Cardiac muscle cell (in vitro differentiated cells and primary cell): ENCODE data around the gene FPR2. TPM values are rescaled to one million over a fixed set of nuclear protein-coding genes. Genes with fewer than 3 reads are reported as not detected.

Source experiments
- DNase-seq, 2 donors: peaks; one replicate each; pipeline versions ENCODE4 v3.0.0 to v3.0.0-alpha.2; 2010 to 2017; ENCODE audit warnings: low read depth in 1 of 2, low spot score in 1 of 2
- H3K27ac ChIP-seq: fragments of 200-600 bp; sonication (generic); 2 replicates; pipeline ENCODE4 v1.5.1; 2016
- H3K27me3 ChIP-seq: fragments of 200-600 bp; sonication (generic); 2 replicates; pipeline ENCODE4 v1.6.0; 2016; ENCODE audit warnings: control low read depth
- H3K36me3 ChIP-seq: fragments of 200-600 bp; sonication (generic); 2 replicates; pipeline ENCODE4 v1.5.1; 2016; ENCODE audit warnings: control low read depth
- H3K4me1 ChIP-seq: fragments of 200-600 bp; sonication (generic); 2 replicates; pipeline ENCODE4 v1.8.1; 2017; ENCODE audit warnings: low read depth, mild to moderate bottlenecking, mixed run types
- H3K4me3 ChIP-seq: fragments of 200-600 bp; sonication (generic); 2 replicates; pipeline ENCODE4 v1.5.1; 2016; ENCODE audit warnings: mild to moderate bottlenecking
- H3K9me3 ChIP-seq: fragments of 200-600 bp; sonication (generic); 2 replicates; pipeline ENCODE4 v1.5.1; 2017; ENCODE audit warnings: low read depth, mild to moderate bottlenecking, control low read depth
- polyA plus RNA-seq: library from polyadenylated mRNA; unstranded; fragments of >200 nt; fragmentation: Nextera tagmentation; extraction: Ambion mirVana; gene quantifications from 2 replicates; pipeline ENCODE4 v1.2.1, GENCODE V29; 2016
- total RNA-seq: library from RNA; depleted of rRNA; stranded (reverse); fragments of >200 nt; gene quantifications from 2 replicates; pipeline ENCODE4 v1.2.3, GENCODE V29; 2016
- TF ChIP-seq, protein P1 (sequence below): IDR thresholded peaks from 2 replicates; pipeline ENCODE4 v1.5.1; 2012; ENCODE audit warnings: low read depth, mild to moderate bottlenecking, low read length

FPR2 gene
- total and polyA plus RNA-seq, 2 experiments from 2014 or later = not detected

DNA sequence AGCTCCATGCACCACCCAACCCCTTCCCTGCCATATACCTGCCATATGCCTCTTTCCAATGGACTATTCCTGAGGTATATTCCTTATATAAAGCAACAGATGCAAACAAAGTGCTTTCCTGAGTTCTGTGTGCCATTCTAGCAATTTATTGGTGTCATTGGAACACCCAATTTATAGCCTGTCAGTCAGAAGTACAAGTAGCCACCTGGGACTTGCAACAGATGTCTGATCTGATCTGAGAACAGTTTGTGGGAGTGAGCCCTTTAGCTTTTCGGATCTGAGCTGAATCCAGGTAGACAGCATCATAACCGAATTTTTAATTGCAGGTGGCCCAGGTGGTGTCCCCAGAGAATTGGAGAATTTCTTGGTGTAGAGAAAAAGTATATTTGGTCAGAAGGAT lies 33.0 kb downstream of the FPR2 start:
- Histone ChIP-seq H3K27me3 (no peaks in the 10 kb centered on the region), H3K36me3 (no peaks in the 10 kb centered on the region), H3K27ac (no peak overlapping the region), H3K9me3 (no peaks in the 10 kb centered on the region), H3K4me1 (no peaks in the 10 kb centered on the region), H3K4me3 (no peak overlapping the region)
- TF ChIP-seq, protein P1, sequence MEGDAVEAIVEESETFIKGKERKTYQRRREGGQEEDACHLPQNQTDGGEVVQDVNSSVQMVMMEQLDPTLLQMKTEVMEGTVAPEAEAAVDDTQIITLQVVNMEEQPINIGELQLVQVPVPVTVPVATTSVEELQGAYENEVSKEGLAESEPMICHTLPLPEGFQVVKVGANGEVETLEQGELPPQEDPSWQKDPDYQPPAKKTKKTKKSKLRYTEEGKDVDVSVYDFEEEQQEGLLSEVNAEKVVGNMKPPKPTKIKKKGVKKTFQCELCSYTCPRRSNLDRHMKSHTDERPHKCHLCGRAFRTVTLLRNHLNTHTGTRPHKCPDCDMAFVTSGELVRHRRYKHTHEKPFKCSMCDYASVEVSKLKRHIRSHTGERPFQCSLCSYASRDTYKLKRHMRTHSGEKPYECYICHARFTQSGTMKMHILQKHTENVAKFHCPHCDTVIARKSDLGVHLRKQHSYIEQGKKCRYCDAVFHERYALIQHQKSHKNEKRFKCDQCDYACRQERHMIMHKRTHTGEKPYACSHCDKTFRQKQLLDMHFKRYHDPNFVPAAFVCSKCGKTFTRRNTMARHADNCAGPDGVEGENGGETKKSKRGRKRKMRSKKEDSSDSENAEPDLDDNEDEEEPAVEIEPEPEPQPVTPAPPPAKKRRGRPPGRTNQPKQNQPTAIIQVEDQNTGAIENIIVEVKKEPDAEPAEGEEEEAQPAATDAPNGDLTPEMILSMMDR = no peak
- DNase-seq = no peak

DNA sequence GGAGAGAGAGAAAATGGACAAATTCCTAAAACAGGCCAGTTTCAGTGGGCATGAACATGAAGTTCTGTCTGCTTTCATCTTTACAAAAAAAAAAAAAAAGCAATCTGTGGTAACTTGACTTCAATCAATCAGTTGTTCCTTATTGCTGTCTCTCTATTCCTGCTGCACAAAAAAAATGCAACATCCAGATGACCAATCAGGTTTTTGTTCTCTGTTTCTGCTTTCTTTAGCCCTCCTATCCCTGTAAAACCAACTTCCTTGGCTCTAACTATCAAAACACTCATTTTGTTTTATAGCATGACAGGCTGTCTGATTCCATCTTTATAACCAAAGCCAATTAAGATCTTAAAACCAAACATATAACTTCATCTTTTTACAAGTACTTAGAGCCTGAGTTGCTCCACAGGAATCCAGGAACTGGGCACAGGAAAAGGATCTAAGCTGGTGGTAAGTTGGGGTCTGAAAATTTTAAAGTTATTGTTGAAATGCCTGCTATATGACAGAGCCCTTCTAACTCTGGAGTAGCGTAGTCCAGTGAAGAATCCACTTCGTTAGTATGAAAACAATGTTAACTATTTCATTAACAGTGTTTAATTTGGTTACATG lies 34.0 kb downstream of the FPR2 start, which contains the start of gene FPR3:
Gene FPR3 (plus strand): TSS at position 273 of the 606 bp plus-strand sequence. CDS start 28,592 bp downstream, outside the sequence.
- Histone ChIP-seq H3K9me3 (no peaks in the 10 kb centered on the region), H3K4me3 (no peak within 1 kb of the TSS), H3K27me3 (no peaks in the 10 kb centered on the region), H3K27ac (no peak within 1 kb of the TSS), H3K4me1 (no peaks in the 10 kb centered on the region), H3K36me3 (no peaks in the 10 kb centered on the region)
- TF ChIP-seq, protein P1 = no peak
- no peak for DNase-seq

DNA sequence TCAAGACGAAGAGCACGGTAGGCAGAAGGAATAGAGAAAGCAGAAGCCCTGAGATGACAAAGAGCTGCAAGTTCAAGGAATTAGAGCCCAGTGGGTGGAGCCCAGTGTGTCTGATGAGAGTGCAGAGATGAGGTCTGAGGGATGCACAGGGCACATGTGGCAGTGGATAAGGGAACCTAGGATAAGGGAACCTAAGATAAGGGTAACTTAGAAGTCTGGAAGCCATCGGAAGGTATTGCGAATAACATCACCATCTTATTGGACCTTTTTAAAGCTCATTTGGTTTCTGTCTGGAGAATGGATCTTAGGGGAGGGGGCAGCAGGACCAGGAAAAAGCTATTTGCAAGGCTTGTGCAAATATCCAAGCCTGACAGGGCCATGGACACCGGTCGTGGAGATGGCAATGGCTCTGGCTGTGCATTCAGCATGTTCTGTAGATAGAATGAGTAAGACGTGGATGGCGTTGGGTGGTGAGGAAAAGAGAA lies 35.3 kb downstream of the FPR2 start:
- Histone ChIP-seq H3K27ac (no peak overlapping the region), H3K4me1 (no peaks in the 10 kb centered on the region)
- TF ChIP-seq, protein P1 = no peak

DNA sequence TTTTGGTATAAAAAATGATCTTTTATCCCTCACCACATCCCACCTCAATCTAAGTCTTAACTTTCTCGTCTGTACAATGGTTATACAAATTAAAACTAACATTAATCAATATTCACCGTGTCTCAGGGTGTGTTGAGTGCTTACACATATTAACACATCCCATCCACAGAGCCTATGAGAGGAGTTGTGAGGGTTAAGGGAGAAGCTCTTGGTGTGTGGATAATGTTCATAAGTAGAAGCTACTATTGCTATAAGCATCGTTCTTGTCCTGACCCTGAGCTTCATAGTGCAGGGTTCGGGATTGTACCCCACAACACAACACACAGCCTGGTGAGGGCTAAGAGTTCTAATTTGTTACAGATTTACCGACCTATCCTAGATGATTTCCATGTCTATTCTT lies 36.5 kb downstream of the FPR2 start:
- H3K4me1 ChIP-seq = no peaks in the 10 kb centered on the region

More for the DNA sequence above, 35.3 kb downstream of the FPR2 start:
- no peaks in the 10 kb centered on the region for H3K36me3 ChIP-seq
- H3K27me3 ChIP-seq = no peaks in the 10 kb centered on the region
- DNase-seq = no peak
- no peak overlapping the region for H3K4me3 ChIP-seq
- no peaks in the 10 kb centered on the region for H3K9me3 ChIP-seq

DNA sequence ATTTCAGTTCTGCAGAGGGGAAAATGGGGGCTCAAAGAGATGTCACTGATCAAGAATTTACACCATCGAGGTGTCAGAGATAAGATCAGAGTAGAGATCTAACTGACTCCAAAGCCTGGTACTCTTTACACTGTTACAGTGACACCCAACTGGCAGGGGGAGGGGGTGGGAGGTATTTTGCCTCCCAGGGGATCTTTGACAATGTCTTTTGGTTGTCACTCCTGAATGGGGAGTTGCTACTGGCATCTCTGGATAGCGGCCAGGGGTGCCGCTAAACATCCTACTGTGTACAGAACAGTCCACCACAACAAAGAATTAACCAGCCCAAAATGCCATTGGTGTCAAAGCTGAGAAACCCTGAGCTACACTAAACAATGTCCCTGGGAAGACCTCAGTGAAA lies 37.1 kb downstream of the FPR2 start:
- no peaks in the 10 kb centered on the region for H3K4me1 ChIP-seq
- no peak overlapping the region for H3K27ac ChIP-seq
- H3K4me3 ChIP-seq = no peak overlapping the region
- TF ChIP-seq, protein P1 = no peak
- DNase-seq = no peak
- no peaks in the 10 kb centered on the region for H3K27me3 ChIP-seq
- no peaks in the 10 kb centered on the region for H3K36me3 ChIP-seq
- no peaks in the 10 kb centered on the region for H3K9me3 ChIP-seq

More for the DNA sequence above, 36.5 kb downstream of the FPR2 start:
- no peaks in the 10 kb centered on the region for H3K9me3 ChIP-seq
- DNase-seq = no peak
- no peaks in the 10 kb centered on the region for H3K27me3 ChIP-seq
- TF ChIP-seq, protein P1 = no peak
- no peaks in the 10 kb centered on the region for H3K36me3 ChIP-seq
- no peak overlapping the region for H3K4me3 ChIP-seq
- H3K27ac ChIP-seq = no peak overlapping the region
